HepG2 (cell line): ENCODE measurements around the gene OSGIN1. TPM values are rescaled to one million over a fixed set of nuclear protein-coding genes. Genes with fewer than 3 reads are reported as not detected.
A peak's percentile ranks its signal among the peaks of the same experiment; 100 is the strongest.

Experiments
- ATAD3A ChIP-seq: sonication (generic); formaldehyde crosslinking; IDR thresholded peaks from 2 replicates; pipeline ENCODE4 v1.4.0; 2020; ENCODE audit warnings: missing genetic modification reagents
- BCL3 ChIP-seq: sonication (generic); formaldehyde crosslinking; IDR thresholded peaks from 2 replicates; pipeline ENCODE4 v1.5.1; 2020; ENCODE audit warnings: mild to moderate bottlenecking, missing genetic modification reagents, moderate library complexity
- GZF1 ChIP-seq: sonication (generic); formaldehyde crosslinking; IDR thresholded peaks from 2 replicates; pipeline ENCODE4 v1.5.1; 2020; ENCODE audit warnings: mild to moderate bottlenecking, missing genetic modification reagents
- HMG20B ChIP-seq: conservative IDR thresholded peaks from 2 replicates; pipeline ENCODE4 v1.6.1; 2016; ENCODE audit warnings: missing genetic modification reagents, missing compliant biosample characterization
- HMGXB4 ChIP-seq, 2 experiments: sonication (generic) in 1 of 2; formaldehyde crosslinking in 1 of 2; IDR thresholded peaks; 2 replicates each; pipeline versions ENCODE4 v1.4.0 to v1.6.1; 2018 to 2020; ENCODE audit warnings: missing genetic modification reagents in 2 of 2, borderline replicate concordance in 1 of 2, low read depth in 1 of 2, mild to moderate bottlenecking in 1 of 2, missing biosample characterization in 1 of 2
- HNRNPL ChIP-seq: fragments of 200-400 bp; formaldehyde crosslinking; IDR thresholded peaks from 2 replicates; pipeline ENCODE4 v1.6.1; 2017; ENCODE audit warnings: mild to moderate bottlenecking, low read depth, low read length
- KDM4B ChIP-seq: sonication (generic); formaldehyde crosslinking; IDR thresholded peaks from 2 replicates; pipeline ENCODE4 v1.4.0; 2020; ENCODE audit warnings: missing genetic modification reagents
- KLF16 ChIP-seq, 2 experiments: sonication (generic) in 1 of 2; formaldehyde crosslinking in 1 of 2; IDR thresholded peaks; 2 replicates each; pipeline versions ENCODE4 v1.6.1 to v1.8.0; 2016 to 2023; ENCODE audit warnings: missing genetic modification reagents in 2 of 2, missing compliant biosample characterization in 1 of 2
- MATR3 ChIP-seq: sonication (generic); formaldehyde crosslinking; IDR thresholded peaks from 2 replicates; pipeline ENCODE4 v1.4.0; 2020; ENCODE audit warnings: missing genetic modification reagents
- PRDM10 ChIP-seq: sonication (generic); formaldehyde crosslinking; IDR thresholded peaks from 2 replicates; pipeline ENCODE4 v1.4.0; 2020; ENCODE audit warnings: low read depth, missing genetic modification reagents
- SAFB2 ChIP-seq: sonication (generic); formaldehyde crosslinking; IDR thresholded peaks from 2 replicates; pipeline ENCODE4 v1.5.1; 2020; ENCODE audit warnings: missing genetic modification reagents, low read depth, mild to moderate bottlenecking, borderline replicate concordance
- SNAPC2 ChIP-seq: sonication (generic); formaldehyde crosslinking; IDR thresholded peaks from 2 replicates; pipeline ENCODE4 v1.8.1; 2022; ENCODE audit warnings: mild to moderate bottlenecking, missing genetic modification reagents
- SRSF1 ChIP-seq: fragments of 200-400 bp; formaldehyde crosslinking; optimal IDR thresholded peaks from 2 replicates; pipeline ENCODE3; 2017; ENCODE audit warnings: mild to moderate bottlenecking, low read depth, low read length, moderate library complexity
- TGIF2 ChIP-seq: IDR thresholded peaks from 2 replicates; pipeline ENCODE4 v1.6.1; 2016; ENCODE audit warnings: control low read depth, missing compliant biosample characterization
- ZC3H13 ChIP-seq: sonication (generic); formaldehyde crosslinking; IDR thresholded peaks from 2 replicates; pipeline ENCODE4 v1.8.1; 2023; ENCODE audit warnings: mild to moderate bottlenecking, missing genetic modification reagents, moderate library complexity
- ZIK1 ChIP-seq: sonication (generic); formaldehyde crosslinking; IDR thresholded peaks from 2 replicates; pipeline ENCODE4 v1.5.0; 2020; ENCODE audit warnings: mild to moderate bottlenecking, low read depth, missing genetic modification reagents, borderline replicate concordance
- ZNF296 ChIP-seq: sonication (generic); formaldehyde crosslinking; conservative IDR thresholded peaks from 2 replicates; pipeline ENCODE4 v1.5.0; 2020; ENCODE audit warnings: mild to moderate bottlenecking, missing genetic modification reagents
- ZNF333 ChIP-seq: sonication (generic); formaldehyde crosslinking; IDR thresholded peaks from 2 replicates; pipeline ENCODE4 v1.4.0; 2020; ENCODE audit warnings: mild to moderate bottlenecking, missing genetic modification reagents, borderline replicate concordance
- ZNF569 ChIP-seq: sonication (generic); formaldehyde crosslinking; IDR thresholded peaks from 2 replicates; pipeline ENCODE4 v1.5.0; 2020; ENCODE audit warnings: mild to moderate bottlenecking, missing genetic modification reagents, moderate library complexity, borderline replicate concordance
- ZNF598 ChIP-seq: sonication (generic); formaldehyde crosslinking; IDR thresholded peaks from 2 replicates; pipeline ENCODE4 v1.5.1; 2020; ENCODE audit warnings: mild to moderate bottlenecking, missing genetic modification reagents, borderline replicate concordance
- ZNF780A ChIP-seq: sonication (generic); formaldehyde crosslinking; IDR thresholded peaks from 2 replicates; pipeline ENCODE4 v1.8.0; 2022; ENCODE audit warnings: mild to moderate bottlenecking, missing genetic modification reagents, moderate library complexity
- polyA plus RNA-seq, 8 experiments: library from polyadenylated mRNA; depleted of rRNA in 3 of 8; stranded (reverse) in 7 of 8; unstranded in 1 of 8; fragments of >200 nt; fragmentation: Illumina TruSeq in 4 of 8; extraction: Trizol in 4 of 8; gene quantifications; 2 replicates each; pipeline versions ENCODE4 v1.2.1 to v1.2.3, GENCODE V29; 2011 to 2016; ENCODE audit warnings: low read depth in 4 of 8, missing spikeins in 1 of 8, mixed read lengths in 1 of 8; ENCODE audit not compliant: insufficient read depth in 1 of 8
- total RNA-seq, 5 experiments: library from RNA; depleted of rRNA; stranded (reverse); fragments of >200 nt; fragmentation: Illumina TruSeq; extraction: Trizol; gene quantifications; 2 replicates each; pipeline ENCODE4 v1.2.3, GENCODE V29; 2016; ENCODE audit warnings: low read depth in 1 of 5

OSGIN1 gene
- total and polyA plus RNA-seq, 2 of the 13 experiments (the other 11 are each of a cell fraction or from before 2014, with no cell fraction given), result 20.5 to 27.1 TPM

- TF ChIP-seq PRDM10 (CRISPR knock-in tag) (no peak), ATAD3A (CRISPR knock-in tag) (no peak), ZNF569 (no peak), ZNF780A (CRISPR knock-in tag) (no peak), ZC3H13 (CRISPR knock-in tag) (no peak), KLF16 (CRISPR knock-in tag; IDR thresholded peaks at IDR 0.05) (no peak), HMG20B (CRISPR knock-in tag) (no peak), BCL3 (CRISPR knock-in tag) (peak; percentile 58; the same call in 1 of the 2 replicates), HNRNPL (no peak), HMGXB4 (CRISPR knock-in tag; IDR thresholded peaks at IDR 0.05; ENCODE audit: borderline replicate concordance in 1 of 2, low read depth in 1 of 2) (0 out of 4 replicates have a peak, but pooled peaks of 1 of the 2 experiments have one; percentile 52), ZNF598 (0 out of 2 replicates have a peak, but pooled peaks have one; percentile 55), SNAPC2 (CRISPR knock-in tag) (no peak), ZIK1 (CRISPR knock-in tag) (no peak), GZF1 (CRISPR knock-in tag) (no peak), MATR3 (CRISPR knock-in tag) (no peak), SAFB2 (no peak), KDM4B (CRISPR knock-in tag) (no peak), ZNF333 (CRISPR knock-in tag) (no peak), ZNF296 (no peak), TGIF2 (no peak), SRSF1 (no peak)
These were observed 3.6 kb downstream of the OSGIN1 start (continued) for GRCh38 chr16:83956336-83957289.
